PC-9 (cell line): Measurements from ENCODE around the gene TRAF3. TPM values are rescaled to one million over a fixed set of nuclear protein-coding genes. Genes with fewer than 3 reads are reported as not detected.

ENCODE experiments used
- BruUV-seq: library from RNA; stranded (reverse); fragments of 400-500 nt; replicated peaks from 2 replicates; lab custom pipeline; 2021; lab: Mats Ljungman, UMichigan
- CTCF ChIA-PET: fragments of 300-600 bp; sonication (Branson Sonifier 250); formaldehyde crosslinking; loops from one replicate; lab custom pipeline; 2022; ENCODE audit warnings: antibody characterized with exemption; lab: Charles Lee
- POLR2A ChIA-PET: fragments of 300-600 bp; sonication (Branson Sonifier 250); formaldehyde crosslinking; loops from one replicate; lab custom pipeline; 2022; ENCODE audit warnings: antibody characterized with exemption; ENCODE audit not compliant: unreplicated experiment; lab: Charles Lee
- DNase-seq, 2 experiments: peaks; one replicate each; pipeline versions ENCODE4 v3.0.0 to v3.0.0-alpha.2; 2015 to 2022; ENCODE audit warnings: mixed read lengths in 1 of 2
- H2AFZ ChIP-seq: fragments of 200-600 bp; sonication (generic); 2 replicates; pipeline ENCODE4 v1.8.1; 2017; ENCODE audit warnings: antibody characterized with exemption
- H3F3A ChIP-seq: fragments of 200-600 bp; sonication (generic); 2 replicates; pipeline ENCODE4 v1.8.1; 2017; ENCODE audit warnings: antibody characterized with exemption, mild to moderate bottlenecking, low read depth; ENCODE audit not compliant: insufficient read depth
- H3K27ac ChIP-seq: fragments of 200-600 bp; sonication (generic); 2 replicates; pipeline ENCODE4 v1.6.1; 2016; ENCODE audit warnings: mixed run types
- H3K27me3 ChIP-seq: fragments of 200-600 bp; sonication (generic); 2 replicates; pipeline ENCODE4 v1.6.1; 2016; ENCODE audit warnings: low read depth, mixed run types; ENCODE audit not compliant: insufficient read depth
- H3K36me3 ChIP-seq: fragments of 200-600 bp; sonication (generic); 2 replicates; pipeline ENCODE4 v1.6.1; 2016; ENCODE audit warnings: low read depth, mixed run types
- H3K4me1 ChIP-seq: fragments of 200-600 bp; sonication (generic); replicated peaks from 2 replicates; pipeline ENCODE4 v1.6.1; 2016; ENCODE audit warnings: mixed run types; ENCODE audit not compliant: insufficient read depth
- H3K4me2 ChIP-seq: fragments of 200-600 bp; sonication (generic); 2 replicates; pipeline ENCODE4 v1.6.1; 2017; ENCODE audit warnings: mixed run types
- H3K4me3 ChIP-seq: fragments of 200-600 bp; sonication (generic); 2 replicates; pipeline ENCODE4 v1.6.1; 2016; ENCODE audit warnings: mixed run types
- H3K79me2 ChIP-seq: fragments of 200-600 bp; sonication (generic); 2 replicates; pipeline ENCODE4 v1.6.1; 2017; ENCODE audit warnings: low read depth, mixed run types
- H3K9me2 ChIP-seq: fragments of 200-600 bp; sonication (generic); 2 replicates; pipeline ENCODE4 v1.8.1; 2017; ENCODE audit warnings: mild to moderate bottlenecking; ENCODE audit not compliant: insufficient read depth
- H3K9me3 ChIP-seq: fragments of 200-600 bp; sonication (generic); 2 replicates; pipeline ENCODE4 v1.8.1; 2016; ENCODE audit warnings: low read depth; ENCODE audit not compliant: insufficient read depth
- H4K20me1 ChIP-seq: fragments of 200-600 bp; sonication (generic); 2 replicates; pipeline ENCODE4 v1.8.1; 2017; ENCODE audit not compliant: insufficient read depth
- CTCF ChIP-seq: fragments of 200-600 bp; sonication (generic); conservative IDR thresholded peaks from 2 replicates; pipeline ENCODE4 v1.6.1; 2017; ENCODE audit warnings: mixed run types, antibody characterized with exemption, mild to moderate bottlenecking, moderate library complexity
- EZH2 ChIP-seq: fragments of 200-600 bp; sonication (generic); IDR thresholded peaks from 2 replicates; pipeline ENCODE4 v1.8.0; 2017; ENCODE audit warnings: antibody characterized with exemption, low read depth
- intact Hi-C: fragments of 100-400 bp; cut with micrococcal nuclease; formaldehyde crosslinking; loops from one replicate; pipeline ENCODE4 v1.10.0; 2022; ENCODE audit not compliant: unreplicated experiment
- total RNA-seq: library from RNA; stranded (reverse); gene quantifications from 2 replicates; pipeline ENCODE4 v1.2.3, GENCODE V29; 2021

The TRAF3 gene
- total RNA-seq, 1 experiment from 2014 or later, result 41.3 TPM

GRCh38 chr14:102769049-102769327, 8.3 kb upstream of the TRAF3 start:
- POLR2A ChIA-PET, result interaction anchor here (0.6 kb wide), 1 partner anchor 201 kb away, joined by 3 read pairs; no protein-coding TSS in a partner anchor
- no TSS peak for BruUV-seq
- intact Hi-C loops, result no loop called here

GRCh38 chr14:102770147-102771123, 6.8 kb upstream of the TRAF3 start:
- Histone ChIP-seq H4K20me1 (no peaks in the 10 kb centered on the region), H3F3A (peaks cover 10% of the 10 kb centered on the region), H3K27ac (no peak overlapping the region), H2AFZ (no peak overlapping the region), H3K9me2 (no peaks in the 10 kb centered on the region), H3K4me1 (no peaks in the 10 kb centered on the region), H3K79me2 (no peaks in the 10 kb centered on the region), H3K4me2 (no peak overlapping the region), H3K4me3 (no peak overlapping the region), H3K36me3 (no peaks in the 10 kb centered on the region), H3K9me3 (no peaks in the 10 kb centered on the region), H3K27me3 (peaks cover 11% of the 10 kb centered on the region)
- TF ChIP-seq EZH2 (no peak), CTCF (no peak)
- CTCF ChIA-PET, result interaction anchor here (0.5 to 1.1 kb wide), 3 partner anchors 77 to 719 kb away, joined by 3 to 5 read pairs (median 4); no protein-coding TSS in a partner anchor
- no peak for DNase-seq
- no TSS peak for BruUV-seq
- POLR2A ChIA-PET, result no interaction called here
- intact Hi-C loops, result loop anchor here (10.0 kb wide), 1 partner anchor 304 kb away; no protein-coding TSS in a partner anchor

More at GRCh38 chr14:102769049-102769327, 8.3 kb upstream of the TRAF3 start:
- Histone ChIP-seq H3K79me2 (no peaks in the 10 kb centered on the region), H3K36me3 (no peaks in the 10 kb centered on the region), H3K4me1 (no peaks in the 10 kb centered on the region), H3K4me2 (no peak overlapping the region), H3K27ac (no peak overlapping the region), H3K27me3 (peaks cover 11% of the 10 kb centered on the region), H3K9me2 (no peaks in the 10 kb centered on the region), H3K4me3 (no peak overlapping the region), H4K20me1 (no peaks in the 10 kb centered on the region), H2AFZ (no peak overlapping the region), H3K9me3 (no peaks in the 10 kb centered on the region), H3F3A (0 out of 2 replicates have a peak, but pooled peaks cover 6% of the 10 kb centered on the region)
- TF ChIP-seq CTCF (no peak), EZH2 (no peak)
- CTCF ChIA-PET, result no interaction called here
- DNase-seq, result no peak

- Histone ChIP-seq H3K9me2 (no peaks in the 10 kb centered on the region), H3F3A (peaks cover 17% of the 10 kb centered on the region), H4K20me1 (no peaks in the 10 kb centered on the region), H3K79me2 (no peaks in the 10 kb centered on the region), H3K4me3 (no peak overlapping the region), H3K4me2 (no peak overlapping the region), H2AFZ (no peak overlapping the region), H3K9me3 (no peaks in the 10 kb centered on the region), H3K27me3 (peaks cover 11% of the 10 kb centered on the region), H3K27ac (no peak overlapping the region), H3K4me1 (no peaks in the 10 kb centered on the region), H3K36me3 (no peaks in the 10 kb centered on the region)
- no peak for TF ChIP-seq EZH2
- TF ChIP-seq CTCF, result no peak
- no TSS peak for BruUV-seq
- intact Hi-C loops, result loop anchor here (10.0 kb wide), 1 partner anchor 304 kb away; no protein-coding TSS in a partner anchor
- DNase-seq, result no peak
- POLR2A ChIA-PET, result no interaction called here
- CTCF ChIA-PET, result interaction anchor here (0.5 to 0.7 kb wide), 2 partner anchors 223 to 718 kb away, joined by 3 to 5 read pairs; no protein-coding TSS in a partner anchor
Measured at GRCh38 chr14:102771144-102771543, 6.1 kb upstream of the TRAF3 start.
